GM21367 (cell line): Measurements from ENCODE around the gene PNLIPRP1.

ENCODE experiments used
- ATAC-seq: cut with Tn5 transposase; IDR thresholded peaks from one replicate; pipeline ENCODE4 v1.9.1; 2021; ENCODE audit not compliant: unreplicated experiment

Gene PNLIPRP1

GRCh38 chr10:116629340-116629739 is 38.6 kb downstream of the PNLIPRP1 start:
- ATAC-seq: no peak

DNA sequence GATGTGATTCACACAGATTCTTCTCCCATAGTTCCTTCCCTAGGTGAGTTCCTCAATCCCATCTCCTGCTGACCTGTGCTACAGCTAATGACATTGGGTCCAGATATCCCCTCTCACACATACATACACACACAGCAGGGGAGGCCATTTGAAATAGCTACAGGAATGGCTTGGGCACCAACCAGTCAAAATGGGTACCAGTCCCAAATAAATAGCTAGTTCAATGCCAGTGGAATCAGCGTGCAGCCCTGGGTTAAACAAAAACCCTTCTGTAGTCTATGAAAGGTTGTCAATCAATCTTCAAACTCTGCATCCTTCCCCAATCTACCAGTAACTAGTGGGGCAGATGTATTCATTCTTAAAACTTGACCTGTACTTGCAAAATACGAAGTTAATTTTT is 39.3 kb downstream of the PNLIPRP1 start:
- no peak for ATAC-seq

DNA sequence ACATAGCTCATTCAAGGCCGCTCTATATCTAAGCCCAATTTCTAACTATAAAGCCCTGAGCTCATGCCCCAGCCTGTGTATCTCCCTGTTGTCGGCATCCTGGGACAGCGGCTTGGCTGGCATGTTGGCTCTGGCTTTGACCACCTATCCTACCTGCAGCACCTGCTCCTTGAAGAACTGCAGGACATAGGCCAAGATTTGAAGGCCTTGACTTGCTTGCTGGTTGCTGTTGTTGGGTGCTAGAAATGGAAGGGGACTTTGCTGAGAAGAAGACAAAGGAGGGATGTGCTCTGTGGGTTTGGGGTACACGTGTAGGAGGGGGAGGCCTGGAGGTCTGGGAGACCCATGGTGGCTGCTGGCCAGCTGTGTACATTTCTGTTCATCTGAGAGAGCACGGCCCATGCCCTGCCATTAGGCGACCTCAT is 41.1 kb downstream of the PNLIPRP1 start:
- ATAC-seq: no peak

GRCh38 chr10:116632596-116633215 is 41.9 kb downstream of the PNLIPRP1 start:
- no peak for ATAC-seq

DNA sequence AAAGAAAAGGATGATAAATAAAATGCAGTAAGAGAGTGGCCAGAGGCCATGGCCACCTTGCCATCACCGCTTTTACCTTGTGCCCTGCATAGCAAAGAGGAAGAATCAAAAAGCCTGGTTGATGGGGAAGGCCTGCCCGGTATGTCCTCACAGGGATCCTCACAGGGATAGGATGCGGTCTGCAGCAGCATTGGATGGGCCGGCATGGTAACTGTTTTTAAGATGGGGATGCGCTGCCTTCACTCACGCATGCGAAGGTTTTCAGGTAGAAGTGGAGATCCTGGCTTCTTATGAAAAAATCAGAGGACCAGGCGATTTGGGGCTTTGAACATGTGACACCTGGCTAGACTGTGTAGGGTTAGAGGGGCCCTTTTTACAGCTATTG is 42.4 kb downstream of the PNLIPRP1 start:
- no peak for ATAC-seq

DNA sequence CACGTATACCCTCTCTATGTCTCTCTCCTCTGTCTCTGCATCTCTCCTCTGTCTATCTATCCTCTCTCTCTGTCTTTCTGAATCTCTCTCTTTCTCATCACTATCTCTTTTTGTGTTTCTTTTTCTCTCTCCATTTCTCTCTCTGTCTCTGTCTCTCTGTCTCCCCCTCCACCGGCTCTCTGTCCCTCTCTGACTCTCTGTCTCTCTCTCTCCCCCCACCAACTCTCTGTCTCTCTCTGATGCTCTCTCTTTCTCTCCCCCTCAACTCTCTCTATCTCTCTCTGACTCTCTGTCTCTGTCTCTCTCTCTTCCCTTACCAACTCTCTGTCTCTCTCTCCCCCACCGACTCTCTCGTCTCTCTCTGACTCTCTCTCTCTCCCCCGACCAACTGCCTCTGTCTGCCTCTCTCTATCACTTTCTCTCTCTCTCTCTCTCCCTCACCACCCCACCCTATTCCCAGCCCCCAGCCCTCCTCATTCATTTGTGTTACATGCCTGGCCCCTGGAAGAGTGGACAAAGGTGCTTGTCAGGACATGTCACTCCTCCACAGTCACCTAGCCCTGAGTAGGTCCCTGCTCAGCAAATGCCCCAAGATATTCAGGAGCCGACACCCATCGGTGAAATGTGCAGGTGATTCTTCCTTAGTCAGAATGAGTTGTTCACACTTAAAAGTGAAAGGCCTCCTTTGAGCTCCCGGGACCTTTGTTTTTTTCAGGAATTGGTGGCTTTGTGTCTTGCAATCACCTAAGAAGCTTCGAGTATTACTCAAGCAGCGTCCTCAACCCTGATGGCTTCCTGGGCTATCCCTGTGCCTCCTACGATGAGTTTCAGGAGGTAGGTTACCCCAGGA is 43.6 kb downstream of the PNLIPRP1 start:
- no peak for ATAC-seq

DNA sequence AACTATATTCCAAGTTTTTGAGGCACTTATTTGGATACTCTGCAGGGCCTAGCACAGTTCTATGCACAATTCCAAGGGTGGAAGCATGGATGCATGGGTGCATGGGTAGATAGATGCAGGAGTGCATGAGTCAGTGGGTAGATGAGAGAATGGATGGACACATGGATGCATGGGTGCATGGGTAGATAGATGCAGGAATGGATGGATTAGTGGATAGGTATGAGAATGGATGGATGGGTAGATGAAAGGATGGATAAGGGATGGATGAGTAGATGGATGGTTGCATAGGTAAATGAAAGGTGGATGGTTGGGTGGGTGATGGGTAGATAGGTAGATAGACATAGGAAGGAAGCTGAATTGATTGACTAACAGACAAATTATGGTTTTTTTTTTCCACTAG is 45.6 kb downstream of the PNLIPRP1 start:
- ATAC-seq: no peak

DNA sequence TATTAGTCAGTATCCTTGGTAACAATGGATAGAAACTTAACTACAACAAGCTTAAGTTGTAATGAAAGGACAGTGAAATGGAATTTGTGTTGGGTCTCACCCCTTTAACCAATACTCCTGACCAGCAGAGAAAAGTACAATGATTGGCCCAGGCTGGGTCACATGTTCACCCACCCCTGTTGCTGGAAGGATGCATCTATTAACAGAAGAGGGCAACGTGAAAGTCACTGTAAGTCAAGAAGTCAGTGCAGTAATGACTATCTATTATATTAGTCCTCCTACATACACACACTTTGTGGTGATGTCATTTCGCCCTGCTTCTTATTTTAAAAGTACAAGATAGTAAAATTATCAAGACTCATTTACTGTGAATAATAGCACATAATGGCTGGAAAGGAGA is 46.2 kb downstream of the PNLIPRP1 start:
- ATAC-seq: no peak

- no peak for ATAC-seq
Observed at GRCh38 chr10:116637830-116638229, 47.1 kb downstream of the PNLIPRP1 start.

GRCh38 chr10:116646502-116646901 is 55.7 kb downstream of the PNLIPRP1 start:
- ATAC-seq: no peak

DNA sequence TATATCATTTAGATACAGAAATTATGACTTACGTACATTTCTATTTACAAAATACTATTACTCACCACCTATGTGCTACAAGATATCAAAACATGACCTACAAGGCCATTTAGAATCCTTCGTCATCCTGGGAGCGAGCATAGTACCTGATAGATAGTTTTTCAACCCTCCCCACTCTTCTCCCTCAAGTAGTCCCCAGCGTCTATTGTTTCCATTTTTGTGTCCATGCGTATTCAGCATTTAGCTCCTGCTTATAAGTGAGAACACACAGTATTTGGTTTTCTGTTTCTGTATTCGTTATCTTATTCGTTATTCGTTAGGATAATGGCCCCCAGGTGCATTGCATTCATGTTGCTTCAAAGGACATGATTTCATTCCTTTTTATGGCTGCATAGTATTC is 58.1 kb downstream of the PNLIPRP1 start:
- ATAC-seq: no peak

GRCh38 chr10:116653885-116654284 is 63.1 kb downstream of the PNLIPRP1 start:
- ATAC-seq: no peak

GRCh38 chr10:116654816-116655215 is 64.1 kb downstream of the PNLIPRP1 start:
- ATAC-seq: no peak

- no peak for ATAC-seq
Observed at GRCh38 chr10:116655568-116655967, 64.8 kb downstream of the PNLIPRP1 start.

DNA sequence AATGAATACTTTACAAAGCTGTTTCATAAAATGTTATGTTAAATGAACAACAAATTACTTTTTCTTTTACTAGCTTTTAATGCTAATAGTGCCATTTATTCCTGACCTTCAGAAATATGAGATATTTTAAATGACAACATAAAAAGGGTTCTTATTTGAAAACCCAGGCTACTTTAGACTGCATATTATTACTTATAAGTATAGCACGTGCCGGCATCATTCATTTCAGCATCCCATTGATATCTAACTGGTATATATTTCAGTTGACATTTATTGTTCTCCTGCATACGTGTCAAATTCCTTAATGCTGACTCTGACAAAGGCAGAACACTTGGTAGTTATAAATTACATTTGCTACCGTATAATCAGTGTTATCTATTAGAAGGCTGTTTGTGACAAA is 65.3 kb downstream of the PNLIPRP1 start:
- ATAC-seq: no peak

DNA sequence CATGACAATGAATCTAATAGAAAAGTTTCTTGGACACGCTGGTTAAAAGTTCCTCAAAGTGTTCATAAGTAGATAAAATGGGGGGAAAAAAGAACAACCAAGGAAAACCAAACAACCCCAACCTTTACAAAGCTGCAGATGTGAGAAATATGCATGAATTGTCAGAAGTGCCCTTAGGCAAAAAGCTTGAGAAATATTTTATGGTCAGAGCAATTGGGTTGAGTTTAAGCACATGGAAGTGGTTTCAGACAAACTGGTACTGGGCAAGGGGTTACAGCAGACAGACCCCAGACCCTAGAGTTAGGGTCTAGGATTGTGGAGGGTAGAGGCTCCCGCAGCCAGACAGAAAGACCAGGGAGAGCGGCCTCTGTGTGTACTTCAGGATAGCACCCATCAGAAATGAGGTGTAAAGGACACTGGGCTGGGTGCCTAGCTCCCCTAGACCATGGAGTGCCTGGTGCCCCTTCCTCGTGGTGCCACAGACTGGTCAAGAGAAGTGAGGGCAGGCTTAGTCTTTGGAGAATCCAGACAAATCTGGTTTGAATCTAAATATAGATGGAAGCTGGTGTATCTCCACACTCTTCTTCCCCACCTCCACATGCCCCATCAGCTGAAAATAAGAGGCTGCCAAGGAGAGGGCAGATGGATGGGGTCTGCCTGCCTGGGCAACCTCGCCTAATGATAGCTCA is 67.2 kb downstream of the PNLIPRP1 start:
- no peak for ATAC-seq
